HEK293T (cell line): ENCODE measurements around the gene ZMIZ1.

Experiments used
- CTCF ChIA-PET: fragments of 350-600 bp; formaldehyde crosslinking; extraction: SDS; loops from one replicate; lab custom pipeline; 2021; ENCODE audit warnings: antibody characterized with exemption, inconsistent platforms; lab: Yijun Ruan, JAX
- POLR2A ChIA-PET: fragments of 350-600 bp; formaldehyde crosslinking; extraction: SDS; loops from one replicate; lab custom pipeline; 2020; ENCODE audit warnings: antibody characterized with exemption, inconsistent platforms; lab: Yijun Ruan, JAX
- DNase-seq: peaks from one replicate; pipeline ENCODE4 v3.0.0; 2012; ENCODE audit warnings: mixed read lengths; ENCODE audit errors: extremely low spot score
- ARNT ChIP-seq: fragments of 450-650 bp; IDR thresholded peaks from 2 replicates; pipeline ENCODE4 v1.6.1; 2017; ENCODE audit warnings: mild to moderate bottlenecking
- BHLHE40 ChIP-seq: fragments of 450-650 bp; IDR thresholded peaks from 2 replicates; pipeline ENCODE4 v1.6.1; 2016; ENCODE audit warnings: mild to moderate bottlenecking, moderate library complexity, borderline replicate concordance
- CTBP1 ChIP-seq: fragments of 450-650 bp; IDR thresholded peaks from 2 replicates; pipeline ENCODE4 v1.6.1; 2016; ENCODE audit warnings: borderline replicate concordance
- ELF4 ChIP-seq: fragments of 450-650 bp; IDR thresholded peaks from 2 replicates; pipeline ENCODE4 v1.6.1; 2017; ENCODE audit warnings: antibody characterized with exemption
- FOXA1 ChIP-seq: fragments of 450-650 bp; IDR thresholded peaks from 2 replicates; pipeline ENCODE4 v1.6.1; 2016; ENCODE audit warnings: mild to moderate bottlenecking
- FOXK2 ChIP-seq: fragments of 450-650 bp; IDR thresholded peaks from 2 replicates; pipeline ENCODE4 v1.6.1; 2016; ENCODE audit warnings: mild to moderate bottlenecking
- FOXM1 ChIP-seq: fragments of 450-650 bp; IDR thresholded peaks from 2 replicates; pipeline ENCODE4 v1.6.1; 2017; ENCODE audit warnings: mild to moderate bottlenecking, borderline replicate concordance
- HDGF ChIP-seq: fragments of 450-650 bp; IDR thresholded peaks from 2 replicates; pipeline ENCODE4 v1.6.1; 2017; ENCODE audit warnings: antibody characterized with exemption, borderline replicate concordance
- L3MBTL2 ChIP-seq: fragments of 450-650 bp; conservative IDR thresholded peaks from 2 replicates; pipeline ENCODE4 v1.6.1; 2016; ENCODE audit warnings: mild to moderate bottlenecking
- LEF1 ChIP-seq: fragments of 450-650 bp; IDR thresholded peaks from 2 replicates; pipeline ENCODE4 v1.6.1; 2017; ENCODE audit warnings: mild to moderate bottlenecking, borderline replicate concordance
- NFRKB ChIP-seq: fragments of 450-650 bp; IDR thresholded peaks from 2 replicates; pipeline ENCODE4 v1.6.1; 2016; ENCODE audit warnings: mild to moderate bottlenecking, moderate library complexity
- SP1 ChIP-seq: fragments of 450-650 bp; IDR thresholded peaks from 2 replicates; pipeline ENCODE4 v1.6.1; 2017
- SUZ12 ChIP-seq: fragments of 450-650 bp; IDR thresholded peaks from 2 replicates; pipeline ENCODE4 v1.6.1; 2016; ENCODE audit warnings: mild to moderate bottlenecking
- TARDBP ChIP-seq: fragments of 450-650 bp; IDR thresholded peaks from 2 replicates; pipeline ENCODE4 v1.6.1; 2016
- ZNF384 ChIP-seq: fragments of 450-650 bp; IDR thresholded peaks from 2 replicates; pipeline ENCODE4 v1.6.1; 2016
- TF ChIP-seq, protein P1 (sequence below): fragments of 450-650 bp; IDR thresholded peaks from 2 replicates; pipeline ENCODE4 v1.6.1; 2016

ZMIZ1 gene

DNA sequence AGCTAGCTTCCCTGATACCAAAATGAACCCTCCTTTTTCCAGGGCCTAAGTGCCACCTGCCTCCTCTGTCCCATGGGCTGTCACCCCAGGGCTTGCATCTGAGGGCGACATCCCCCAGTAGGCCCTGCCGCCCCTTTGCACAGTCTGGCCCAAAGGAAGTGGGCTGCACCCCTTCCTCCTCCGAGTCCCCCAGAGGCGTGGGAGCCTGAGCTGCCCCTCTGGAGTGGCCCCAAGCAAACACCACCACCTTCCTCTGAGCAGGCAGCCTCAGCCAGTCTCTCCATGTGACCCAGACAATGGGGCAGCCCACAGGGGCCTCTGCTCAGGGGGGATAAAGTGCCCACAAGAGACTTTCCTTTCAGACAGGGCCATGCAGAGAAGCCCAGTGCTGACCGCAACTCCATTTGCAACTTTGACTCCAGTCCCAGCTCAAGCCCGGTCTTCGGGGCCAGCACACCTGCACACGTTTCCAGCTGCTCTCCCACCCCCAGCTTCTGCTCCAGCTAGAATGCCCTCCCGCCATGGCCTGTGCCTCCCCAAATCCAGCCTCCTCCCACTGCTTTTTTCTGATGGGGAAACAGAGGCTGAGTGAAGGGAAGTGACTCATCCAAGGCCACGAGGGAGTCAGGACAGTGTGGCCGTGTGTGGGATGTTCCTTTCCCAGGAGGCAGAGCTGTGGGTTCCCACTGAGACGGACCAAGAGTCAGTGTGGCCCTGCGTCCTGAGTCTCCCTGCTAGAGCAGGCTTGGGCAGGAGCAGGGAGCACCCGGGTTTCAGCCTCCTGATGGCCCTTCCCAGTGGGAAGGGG lies 111.9 kb downstream of the ZMIZ1 start:
- DNase-seq = no peak
- ChIA-PET POLR2A (no interaction called here), CTCF (no interaction called here)
- no peak for TF ChIP-seq BHLHE40
- TF ChIP-seq SUZ12 = no peak
- no peak for TF ChIP-seq ZNF384
- no peak for TF ChIP-seq TARDBP
- no peak for TF ChIP-seq FOXA1
- TF ChIP-seq LEF1 = no peak
- TF ChIP-seq L3MBTL2 = no peak
- TF ChIP-seq FOXM1 = no peak
- no peak for TF ChIP-seq FOXK2
- TF ChIP-seq ELF4 = no peak
- TF ChIP-seq HDGF = no peak
- TF ChIP-seq ARNT = no peak
- TF ChIP-seq, protein P1, sequence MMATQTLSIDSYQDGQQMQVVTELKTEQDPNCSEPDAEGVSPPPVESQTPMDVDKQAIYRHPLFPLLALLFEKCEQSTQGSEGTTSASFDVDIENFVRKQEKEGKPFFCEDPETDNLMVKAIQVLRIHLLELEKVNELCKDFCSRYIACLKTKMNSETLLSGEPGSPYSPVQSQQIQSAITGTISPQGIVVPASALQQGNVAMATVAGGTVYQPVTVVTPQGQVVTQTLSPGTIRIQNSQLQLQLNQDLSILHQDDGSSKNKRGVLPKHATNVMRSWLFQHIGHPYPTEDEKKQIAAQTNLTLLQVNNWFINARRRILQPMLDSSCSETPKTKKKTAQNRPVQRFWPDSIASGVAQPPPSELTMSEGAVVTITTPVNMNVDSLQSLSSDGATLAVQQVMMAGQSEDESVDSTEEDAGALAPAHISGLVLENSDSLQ = no peak
- no peak for TF ChIP-seq NFRKB
- no peak for TF ChIP-seq SP1
- no peak for TF ChIP-seq CTBP1

DNA sequence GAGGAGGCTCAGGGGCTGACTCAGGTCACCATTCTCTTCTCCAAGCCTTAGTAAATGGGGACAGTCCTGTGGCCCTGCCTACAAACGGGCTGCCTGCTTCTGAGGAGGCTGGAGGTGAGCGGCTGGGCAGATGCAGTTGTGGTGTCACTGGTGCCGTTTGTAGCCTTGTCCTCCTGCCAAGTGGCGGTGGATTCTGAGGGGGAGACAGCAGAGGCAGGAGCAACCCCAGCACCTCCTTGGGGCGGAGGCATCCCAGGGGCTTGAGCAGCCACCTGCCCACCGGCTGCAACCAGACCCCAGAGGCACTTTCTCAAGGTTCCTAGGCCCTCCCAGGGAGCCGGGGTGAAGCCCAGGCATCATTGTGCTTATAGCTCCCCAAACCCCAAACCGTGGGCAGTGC lies 112.5 kb downstream of the ZMIZ1 start:
- ChIA-PET CTCF (no interaction called here), POLR2A (no interaction called here)
- TF ChIP-seq, protein P1 = no peak
- TF ChIP-seq FOXK2 (no peak), SP1 (no peak), FOXM1 (no peak), ELF4 (no peak), HDGF (no peak), FOXA1 (no peak), L3MBTL2 (no peak), SUZ12 (no peak), TARDBP (no peak), NFRKB (no peak), CTBP1 (no peak), ARNT (no peak), BHLHE40 (no peak), LEF1 (no peak), ZNF384 (no peak)
- DNase-seq = no peak

DNA sequence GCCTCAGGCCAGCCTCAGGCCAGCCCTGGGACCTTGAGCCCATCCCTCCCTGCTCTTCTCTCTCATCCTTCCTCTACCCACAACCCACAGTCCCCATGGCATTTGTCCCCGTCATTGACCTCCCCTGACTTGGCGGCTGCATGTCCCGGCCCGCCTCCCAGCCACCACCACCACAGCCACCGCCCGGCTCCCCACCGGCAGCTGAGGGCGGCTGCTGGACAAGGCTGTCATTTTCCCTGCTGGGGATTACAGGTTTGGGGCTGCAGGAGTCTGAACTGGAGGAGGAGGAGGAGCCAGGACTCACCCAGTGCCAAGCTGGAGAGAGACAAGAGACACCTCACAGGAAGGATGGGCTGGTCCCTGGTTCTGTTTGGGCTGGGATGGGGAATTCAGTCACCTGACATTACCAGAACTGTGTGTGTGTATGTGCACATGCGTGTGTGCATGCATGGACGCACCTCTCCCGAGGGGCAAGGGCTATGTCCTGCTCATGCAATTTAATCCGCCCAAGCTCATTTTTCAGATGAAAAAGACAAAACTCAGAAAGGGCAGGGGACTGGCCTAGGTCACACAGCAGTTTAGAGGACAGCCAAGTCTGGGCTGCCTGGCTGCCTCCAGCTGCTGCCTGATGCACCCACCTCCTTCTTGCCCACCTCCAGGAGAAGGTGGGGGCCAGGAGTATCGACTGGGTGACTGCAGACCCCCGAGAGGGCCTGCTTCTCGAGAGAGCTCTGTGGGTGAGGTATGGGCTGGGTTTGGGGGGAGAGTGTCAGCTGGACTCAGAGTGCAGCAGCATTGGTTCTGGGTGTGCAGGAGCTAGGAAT lies 113.1 kb downstream of the ZMIZ1 start:
- no peak for DNase-seq
- ChIA-PET POLR2A (no interaction called here), CTCF (no interaction called here)
- TF ChIP-seq FOXK2 (no peak), FOXA1 (no peak), SP1 (no peak)

DNA sequence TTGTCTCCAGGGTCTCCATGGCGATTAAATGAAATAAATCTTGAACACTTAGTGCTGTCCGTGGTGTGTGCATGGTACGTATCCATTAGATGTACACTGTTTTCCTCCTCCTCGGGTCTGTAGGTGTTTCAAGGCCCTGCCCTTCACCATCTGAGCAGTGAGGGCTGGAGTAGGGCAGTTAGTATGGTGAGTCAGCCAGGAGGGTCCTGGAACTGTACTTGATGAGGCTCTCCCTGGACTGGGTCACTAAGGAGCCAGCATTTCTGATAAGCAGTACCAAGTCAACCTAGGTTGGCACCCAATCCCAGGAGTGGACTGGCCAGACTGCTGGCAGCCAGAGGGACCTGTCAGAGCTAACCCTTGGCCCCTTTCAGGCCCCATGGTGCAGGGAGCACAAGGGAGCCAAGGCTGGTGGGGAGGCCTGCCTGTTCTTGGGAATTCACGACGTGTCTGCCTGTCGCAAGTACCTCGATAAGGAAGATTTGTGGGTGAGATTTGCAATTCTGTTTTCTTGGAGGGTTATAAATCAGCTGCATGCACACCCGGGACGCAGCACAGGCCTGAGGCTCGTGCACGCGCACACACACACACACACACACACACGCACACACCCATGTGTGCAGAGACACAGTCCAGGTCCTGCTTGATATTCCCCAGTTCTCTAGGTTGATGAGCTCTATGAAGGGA lies 114.2 kb downstream of the ZMIZ1 start:
- ChIA-PET POLR2A (no interaction called here), CTCF (no interaction called here)
- DNase-seq = no peak
- TF ChIP-seq FOXM1 = no peak
- TF ChIP-seq SP1 = no peak
- TF ChIP-seq LEF1 = no peak
- TF ChIP-seq, protein P1 = no peak
- no peak for TF ChIP-seq CTBP1
- TF ChIP-seq TARDBP = no peak
- TF ChIP-seq ARNT = no peak

DNA sequence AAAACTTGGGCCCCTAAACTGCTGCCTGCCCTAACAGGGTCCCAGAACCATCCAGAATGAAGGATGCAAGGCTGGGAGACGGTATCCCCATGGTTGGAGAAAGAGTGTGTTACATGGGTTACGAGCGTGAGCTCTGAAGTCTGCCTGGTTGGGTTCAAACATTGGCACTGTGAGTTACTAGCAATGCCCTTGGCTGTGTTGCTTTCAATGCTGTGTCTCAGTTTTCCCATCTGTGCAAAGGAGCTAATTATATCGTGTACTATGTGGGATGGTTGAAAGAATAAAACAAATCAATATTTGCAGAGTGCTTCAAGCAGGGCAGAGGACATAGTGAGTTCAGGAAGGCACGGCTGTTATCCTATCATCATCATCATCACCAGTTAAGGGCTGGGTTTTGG lies 114.7 kb downstream of the ZMIZ1 start:
- TF ChIP-seq TARDBP = no peak
- no peak for TF ChIP-seq ELF4
- no peak for TF ChIP-seq FOXM1
- TF ChIP-seq SP1 = no peak
- no peak for TF ChIP-seq L3MBTL2
- TF ChIP-seq HDGF = no peak
- CTCF ChIA-PET = no interaction called here
- POLR2A ChIA-PET = no interaction called here
- DNase-seq = no peak

DNA sequence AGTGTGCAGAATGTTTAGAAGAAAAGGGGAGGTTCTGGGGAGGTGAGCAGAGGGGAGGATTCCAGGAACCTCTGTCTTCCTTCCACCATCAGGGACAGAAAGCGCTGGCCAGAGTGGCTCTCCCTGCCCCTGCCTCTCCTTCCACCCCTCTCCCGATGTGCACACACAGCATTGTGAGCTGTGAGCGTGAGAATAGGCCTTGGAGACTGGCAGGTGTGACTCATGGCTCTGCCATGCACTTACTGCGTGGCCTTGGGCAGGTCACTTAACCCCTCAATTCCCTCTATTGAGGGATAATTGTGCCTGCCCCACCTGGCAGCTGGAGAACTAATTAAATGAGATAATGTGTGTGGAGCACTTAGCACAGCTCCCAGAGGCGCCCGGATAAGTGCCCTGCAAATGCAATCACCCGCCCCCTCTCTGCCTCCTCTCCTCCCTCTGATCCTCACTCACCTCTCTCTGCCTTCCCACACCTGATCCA lies 115.4 kb downstream of the ZMIZ1 start:
- POLR2A ChIA-PET = no interaction called here
- TF ChIP-seq LEF1 (no peak), ZNF384 (no peak), SP1 (no peak), FOXK2 (no peak), SUZ12 (no peak), NFRKB (no peak), L3MBTL2 (no peak), TARDBP (no peak), ELF4 (no peak), HDGF (no peak), ARNT (no peak), FOXA1 (no peak)

More for the DNA sequence above, 115.4 kb downstream of the ZMIZ1 start:
- CTCF ChIA-PET = no interaction called here
- no peak for DNase-seq
